HepG2 (cell line): ENCODE data around the gene ECHS1. TPM values are rescaled to one million over a fixed set of nuclear protein-coding genes. Genes with fewer than 3 reads are reported as not detected.

Experiments
- ATAC-seq: fragments of 200-7000 bp; cut with Tn5 transposase; 3 replicates; pipeline ENCODE4 v1.9.1; 2020; ENCODE audit warnings: mild to moderate bottlenecking, moderate library complexity
- BruUV-seq: library from RNA; stranded (reverse); fragments of 400-500 nt; replicated peaks from 2 replicates; lab custom pipeline; 2021; lab: Mats Ljungman, UMichigan
- CTCF ChIA-PET: fragments of 300-600 bp; formaldehyde crosslinking; extraction: SDS; loops from one replicate; lab custom pipeline; 2021; ENCODE audit warnings: low total read pairs, inconsistent platforms, low intra/inter-chr PET ratio; lab: Yijun Ruan, JAX
- POLR2A ChIA-PET: fragments of 350-600 bp; sonication (Branson Sonifier 250); formaldehyde crosslinking; loops from one replicate; lab custom pipeline; 2020; ENCODE audit warnings: antibody characterized with exemption, inconsistent platforms; lab: Yijun Ruan, JAX
- DNase-seq: peaks from one replicate; pipeline ENCODE4 v3.0.0-alpha.2; 2015; ENCODE audit warnings: low spot score
- FAIRE-seq: peaks from 3 replicates; lab custom pipeline; 2011; peaks lifted over from hg19 to GRCh38; lab: Jason Lieb, UNC
- H2AFZ ChIP-seq: one replicate; pipeline ENCODE4 v1.6.1; 2011; ENCODE audit warnings: low read length, inconsistent platforms
- H3K27ac ChIP-seq: fragments of 300-600 bp; 3 replicates; pipeline ENCODE4 v1.8.0; 2011; ENCODE audit warnings: mixed run types, mild to moderate bottlenecking, mixed read lengths, low read length, inconsistent platforms; ENCODE audit not compliant: insufficient read depth; ENCODE audit errors: extremely low read length
- H3K27me3 ChIP-seq, 2 experiments: fragments of 200-600 bp in 1 of 2; 2 replicates in 1 of 2; 3 replicates in 1 of 2; pipeline versions ENCODE4 v1.6.0 to v1.8.0; 2011; ENCODE audit warnings: low read length in 2 of 2, mild to moderate bottlenecking in 2 of 2, moderate library complexity in 2 of 2, inconsistent platforms in 1 of 2; ENCODE audit not compliant: insufficient read depth in 2 of 2, control insufficient read depth in 1 of 2
- H3K36me3 ChIP-seq, 2 experiments: fragments of 200-600 bp in 1 of 2; replicated peaks in 1 of 2; 2 replicates in 1 of 2; 3 replicates in 1 of 2; pipeline versions ENCODE4 v1.5.1 to v1.8.0; 2011; ENCODE audit warnings: low read length in 2 of 2, inconsistent platforms in 1 of 2; ENCODE audit not compliant: insufficient read depth in 2 of 2, control insufficient read depth in 1 of 2
- H3K4me1 ChIP-seq: 2 replicates; pipeline ENCODE4 v1.5.1; 2012; ENCODE audit warnings: low read length, inconsistent platforms; ENCODE audit not compliant: insufficient read depth
- H3K4me2 ChIP-seq: 2 replicates; pipeline ENCODE4 v1.6.0; 2011; ENCODE audit warnings: low read depth, low read length, inconsistent platforms
- H3K4me3 ChIP-seq, 3 experiments: fragments of 200-600 bp in 1 of 3; sonication (generic), shearing (Covaris generic) in 1 of 3; replicated peaks in 1 of 3; 2 replicates each; pipeline ENCODE4 v1.5.1; 2011 to 2016; ENCODE audit warnings: low read length in 3 of 3, inconsistent platforms in 2 of 3, low read depth in 2 of 3, mild to moderate bottlenecking in 2 of 3, control low read depth in 1 of 3, mixed read lengths in 1 of 3; ENCODE audit not compliant: insufficient read depth in 1 of 3
- H3K79me2 ChIP-seq: one replicate; pipeline ENCODE4 v1.6.1; 2011; ENCODE audit warnings: low read length, inconsistent platforms; ENCODE audit not compliant: insufficient read depth
- H3K9ac ChIP-seq: 2 replicates; pipeline ENCODE4 v1.6.0; 2011; ENCODE audit warnings: mild to moderate bottlenecking, low read depth, low read length, inconsistent platforms; ENCODE audit not compliant: insufficient read depth
- H3K9me3 ChIP-seq: 2 replicates; pipeline ENCODE4 v1.5.1; 2012; ENCODE audit warnings: mild to moderate bottlenecking, low read length
- H4K20me1 ChIP-seq: 2 replicates; pipeline ENCODE4 v1.6.0; 2011; ENCODE audit warnings: inconsistent platforms, mild to moderate bottlenecking, low read length, moderate library complexity; ENCODE audit not compliant: insufficient read depth
- GTF2F1 ChIP-seq: fragments of 150-350 bp; IDR thresholded peaks from 2 replicates; pipeline ENCODE4 v1.6.1; 2014; ENCODE audit warnings: low read length
- KLF16 ChIP-seq, 2 experiments: sonication (generic) in 1 of 2; formaldehyde crosslinking in 1 of 2; IDR thresholded peaks; 2 replicates each; pipeline versions ENCODE4 v1.6.1 to v1.8.0; 2016 to 2023; ENCODE audit warnings: missing genetic modification reagents in 2 of 2, missing compliant biosample characterization in 1 of 2
- POLR2A ChIP-seq, 2 experiments: IDR thresholded peaks; 2 replicates each; pipeline ENCODE4 v1.6.1; 2011; ENCODE audit warnings: low read depth in 2 of 2, low read length in 2 of 2, mild to moderate bottlenecking in 1 of 2, moderate library complexity in 1 of 2; ENCODE audit not compliant: insufficient read depth in 1 of 2
- POLR2G ChIP-seq: fragments of 200-400 bp; formaldehyde crosslinking; IDR thresholded peaks from 2 replicates; pipeline ENCODE4 v1.6.1; 2018; ENCODE audit warnings: mild to moderate bottlenecking, low read depth, low read length, moderate library complexity
- RBFOX2 ChIP-seq: fragments of 200-400 bp; formaldehyde crosslinking; IDR thresholded peaks from 2 replicates; pipeline ENCODE4 v1.6.1; 2017; ENCODE audit warnings: low read depth, mild to moderate bottlenecking, low read length
- SMARCC2 ChIP-seq: fragments of 450-650 bp; IDR thresholded peaks from 2 replicates; pipeline ENCODE4 v1.6.1; 2017; ENCODE audit warnings: antibody characterized with exemption, mild to moderate bottlenecking
- SNRNP70 ChIP-seq: fragments of 200-400 bp; formaldehyde crosslinking; IDR thresholded peaks from 2 replicates; pipeline ENCODE4 v1.6.1; 2017; ENCODE audit warnings: mild to moderate bottlenecking, low read depth, low read length, moderate library complexity
- ZSCAN25 ChIP-seq: sonication (generic); formaldehyde crosslinking; IDR thresholded peaks from 2 replicates; pipeline ENCODE4 v1.8.0; 2022; ENCODE audit warnings: mild to moderate bottlenecking, missing genetic modification reagents
- WGBS: methylation state at CpG from one replicate; pipeline ENCODE4 v1.1.6; 2017; ENCODE audit warnings: low lambda C conversion rate; 5-methylcytosine and 5-hydroxymethylcytosine counted together
- in situ Hi-C: cut with HindIII; loops from 2 replicates; pipeline ENCODE4 v1.10.0; 2017; ENCODE audit warnings: low pct_unique_long_range_greater_than_20kb; ENCODE audit not compliant: extremely low pct_ligation_motif_present
- intact Hi-C: fragments of 100-400 bp; cut with micrococcal nuclease; formaldehyde crosslinking; loops from one replicate; pipeline ENCODE4 v1.10.0; 2022; ENCODE audit not compliant: unreplicated experiment
- polyA plus RNA-seq, 8 experiments: library from polyadenylated mRNA; depleted of rRNA in 3 of 8; stranded (reverse) in 7 of 8; unstranded in 1 of 8; fragments of >200 nt; fragmentation: Illumina TruSeq in 4 of 8; extraction: Trizol in 4 of 8; gene quantifications; 2 replicates each; pipeline versions ENCODE4 v1.2.1 to v1.2.3, GENCODE V29; 2011 to 2016; ENCODE audit warnings: low read depth in 4 of 8, missing spikeins in 1 of 8, mixed read lengths in 1 of 8; ENCODE audit not compliant: insufficient read depth in 1 of 8
- total RNA-seq, 5 experiments: library from RNA; depleted of rRNA; stranded (reverse); fragments of >200 nt; fragmentation: Illumina TruSeq; extraction: Trizol; gene quantifications; 2 replicates each; pipeline ENCODE4 v1.2.3, GENCODE V29; 2016; ENCODE audit warnings: low read depth in 1 of 5
- TF ChIP-seq, protein P1 (sequence below): sonication (generic); formaldehyde crosslinking; IDR thresholded peaks from 2 replicates; pipeline ENCODE4 v1.4.0; 2020; ENCODE audit warnings: missing genetic modification reagents, borderline replicate concordance

Gene ECHS1
- total and polyA plus RNA-seq, 2 of the 13 experiments (the other 11 are each of a cell fraction or from before 2014, with no cell fraction given), result 32.7 to 195 TPM

DNA sequence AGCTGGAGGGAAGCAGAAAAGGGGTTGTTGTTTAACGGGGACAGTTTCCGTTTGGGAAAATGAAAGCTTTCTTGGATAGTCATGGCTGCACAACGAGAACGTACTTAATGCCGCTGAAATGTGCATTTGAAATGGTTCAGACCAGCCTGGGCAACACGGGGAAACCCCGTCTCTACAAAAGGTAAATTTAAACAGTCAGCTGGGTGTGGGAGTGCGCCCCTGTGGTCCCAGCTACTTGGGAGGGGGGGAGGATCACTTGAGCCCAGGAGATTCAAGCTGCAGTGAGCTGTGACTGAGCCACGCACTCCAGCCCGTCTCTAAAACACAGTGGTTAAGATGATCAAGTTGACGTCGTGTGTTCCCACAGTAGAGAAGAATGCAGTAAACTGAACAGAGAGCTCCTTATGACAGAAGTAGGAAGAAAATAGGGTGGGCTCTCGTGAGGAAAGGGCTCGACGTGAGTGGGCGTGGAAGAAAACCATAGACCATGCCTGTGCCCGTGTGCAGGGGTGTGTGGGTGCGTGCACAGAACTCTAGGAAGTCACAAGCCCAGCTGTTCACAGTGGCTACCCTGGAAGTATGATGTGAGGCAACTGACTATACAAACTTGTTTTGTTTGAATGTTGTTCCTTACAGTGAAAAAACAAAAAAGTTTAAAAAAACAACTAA lies 11.2 kb downstream of the ECHS1 start:
- intact Hi-C loops (no loop called here), in situ Hi-C loops (no loop called here)
- no peak overlapping the region for H3K4me2 ChIP-seq
- peaks cover 25% of the 10 kb centered on the region for H3K4me1 ChIP-seq
- H4K20me1 ChIP-seq, result no peaks in the 10 kb centered on the region
- BruUV-seq, result no TSS peak
- CTCF ChIA-PET, result no interaction called here
- no peaks in the 10 kb centered on the region for H3K9me3 ChIP-seq
- FAIRE-seq (no peak), DNase-seq (no peak), ATAC-seq (no peak)
- H2AFZ ChIP-seq, result no peak overlapping the region
- H3K27ac ChIP-seq, result no peak overlapping the region
- WGBS, result 91% methylated on average over 18 of the region's 18 CpGs
- H3K79me2 ChIP-seq, result peaks cover 4% of the 10 kb centered on the region
- peaks cover 22 to 45% of the 10 kb centered on the region in 2 experiments for H3K36me3 ChIP-seq
- H3K4me3 ChIP-seq, result no peak overlapping the region
- TF ChIP-seq RBFOX2, result peak; percentile 30; the same call in 1 of the 2 replicates
- no peak for TF ChIP-seq POLR2A (IDR thresholded peaks at IDR 0.05; ENCODE audit: insufficient read depth in 1 of 2, low read depth in 2 of 2, low read length in 2 of 2)
- TF ChIP-seq SNRNP70, result no peak
- no peak for TF ChIP-seq KLF16 (CRISPR knock-in tag; IDR thresholded peaks at IDR 0.05)
- no peak for TF ChIP-seq GTF2F1
- TF ChIP-seq POLR2G, result peak; percentile 31; the same call in 1 of the 2 replicates
- TF ChIP-seq SMARCC2, result no peak
- TF ChIP-seq, protein P1, sequence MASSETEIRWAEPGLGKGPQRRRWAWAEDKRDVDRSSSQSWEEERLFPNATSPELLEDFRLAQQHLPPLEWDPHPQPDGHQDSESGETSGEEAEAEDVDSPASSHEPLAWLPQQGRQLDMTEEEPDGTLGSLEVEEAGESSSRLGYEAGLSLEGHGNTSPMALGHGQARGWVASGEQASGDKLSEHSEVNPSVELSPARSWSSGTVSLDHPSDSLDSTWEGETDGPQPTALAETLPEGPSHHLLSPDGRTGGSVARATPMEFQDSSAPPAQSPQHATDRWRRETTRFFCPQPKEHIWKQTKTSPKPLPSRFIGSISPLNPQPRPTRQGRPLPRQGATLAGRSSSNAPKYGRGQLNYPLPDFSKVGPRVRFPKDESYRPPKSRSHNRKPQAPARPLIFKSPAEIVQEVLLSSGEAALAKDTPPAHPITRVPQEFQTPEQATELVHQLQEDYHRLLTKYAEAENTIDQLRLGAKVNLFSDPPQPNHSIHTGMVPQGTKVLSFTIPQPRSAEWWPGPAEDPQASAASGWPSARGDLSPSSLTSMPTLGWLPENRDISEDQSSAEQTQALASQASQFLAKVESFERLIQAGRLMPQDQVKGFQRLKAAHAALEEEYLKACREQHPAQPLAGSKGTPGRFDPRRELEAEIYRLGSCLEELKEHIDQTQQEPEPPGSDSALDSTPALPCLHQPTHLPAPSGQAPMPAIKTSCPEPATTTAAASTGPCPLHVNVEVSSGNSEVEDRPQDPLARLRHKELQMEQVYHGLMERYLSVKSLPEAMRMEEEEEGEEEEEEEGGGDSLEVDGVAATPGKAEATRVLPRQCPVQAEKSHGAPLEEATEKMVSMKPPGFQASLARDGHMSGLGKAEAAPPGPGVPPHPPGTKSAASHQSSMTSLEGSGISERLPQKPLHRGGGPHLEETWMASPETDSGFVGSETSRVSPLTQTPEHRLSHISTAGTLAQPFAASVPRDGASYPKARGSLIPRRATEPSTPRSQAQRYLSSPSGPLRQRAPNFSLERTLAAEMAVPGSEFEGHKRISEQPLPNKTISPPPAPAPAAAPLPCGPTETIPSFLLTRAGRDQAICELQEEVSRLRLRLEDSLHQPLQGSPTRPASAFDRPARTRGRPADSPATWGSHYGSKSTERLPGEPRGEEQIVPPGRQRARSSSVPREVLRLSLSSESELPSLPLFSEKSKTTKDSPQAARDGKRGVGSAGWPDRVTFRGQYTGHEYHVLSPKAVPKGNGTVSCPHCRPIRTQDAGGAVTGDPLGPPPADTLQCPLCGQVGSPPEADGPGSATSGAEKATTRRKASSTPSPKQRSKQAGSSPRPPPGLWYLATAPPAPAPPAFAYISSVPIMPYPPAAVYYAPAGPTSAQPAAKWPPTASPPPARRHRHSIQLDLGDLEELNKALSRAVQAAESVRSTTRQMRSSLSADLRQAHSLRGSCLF, result no peak
- peak; percentile 67; the same call in 1 of the 2 replicates for TF ChIP-seq ZSCAN25 (CRISPR knock-in tag)
- POLR2A ChIA-PET, result interaction anchor here (1.3 to 5.8 kb wide), 4 partner anchors 10 to 32 kb away, joined by 3 to 78 read pairs (median 31); partner anchors contain the start of genes ECHS1, MTG1, PAOX and PRAP1
- H3K9ac ChIP-seq, result no peak overlapping the region
- no peaks in the 10 kb centered on the region for H3K27me3 ChIP-seq
